PFSK-1 (cell line): ENCODE measurements around the gene MSRB1.

Experiments
- FOXP2 ChIP-seq: optimal IDR thresholded peaks from 2 replicates; pipeline ENCODE3; 2011; ENCODE audit warnings: borderline replicate concordance, control low read depth, inconsistent platforms; ENCODE audit not compliant: insufficient read depth; ENCODE audit errors: extremely low read length, extremely low read depth
- POLR2AphosphoS5 ChIP-seq: IDR thresholded peaks from 2 replicates; pipeline ENCODE4 v1.6.1; 2012; ENCODE audit warnings: low read depth, mild to moderate bottlenecking, control low read depth, low read length, moderate library complexity
- REST ChIP-seq, 2 experiments: IDR thresholded peaks; 2 replicates each; pipeline versions ENCODE4 v1.6.1 to v1.8.0; 2011 to 2012; ENCODE audit warnings: low read depth in 2 of 2, low read length in 2 of 2, control low read depth in 1 of 2, inconsistent platforms in 1 of 2, mild to moderate bottlenecking in 1 of 2, moderate library complexity in 1 of 2; ENCODE audit not compliant: insufficient read depth in 1 of 2
- TAF1 ChIP-seq: IDR thresholded peaks from 2 replicates; pipeline ENCODE4 v1.6.1; 2012; ENCODE audit warnings: low read length, control low read depth, borderline replicate concordance; ENCODE audit not compliant: insufficient read depth

GRCh38 chr16:1977875-1978268 is 34.9 kb upstream of the MSRB1 start:
- no peak for TF ChIP-seq POLR2AphosphoS5
- TF ChIP-seq REST (IDR thresholded peaks at IDR 0.05; ENCODE audit: insufficient read depth in 1 of 2, low read depth in 2 of 2, low read length in 2 of 2), result no peak
- no peak for TF ChIP-seq TAF1
- TF ChIP-seq FOXP2, result no peak
